PC-9 (cell line): Measurements from ENCODE around the gene HHIPL1. TPM values are rescaled to one million over a fixed set of nuclear protein-coding genes. Genes with fewer than 3 reads are reported as not detected.

Source experiments
- BruUV-seq: library from RNA; stranded (reverse); fragments of 400-500 nt; replicated peaks from 2 replicates; lab custom pipeline; 2021; lab: Mats Ljungman, UMichigan
- CTCF ChIA-PET: fragments of 300-600 bp; sonication (Branson Sonifier 250); formaldehyde crosslinking; loops from one replicate; lab custom pipeline; 2022; ENCODE audit warnings: antibody characterized with exemption; lab: Charles Lee
- POLR2A ChIA-PET: fragments of 300-600 bp; sonication (Branson Sonifier 250); formaldehyde crosslinking; loops from one replicate; lab custom pipeline; 2022; ENCODE audit warnings: antibody characterized with exemption; ENCODE audit not compliant: unreplicated experiment; lab: Charles Lee
- DNase-seq, 2 experiments: peaks; one replicate each; pipeline versions ENCODE4 v3.0.0 to v3.0.0-alpha.2; 2015 to 2022; ENCODE audit warnings: mixed read lengths in 1 of 2
- H2AFZ ChIP-seq: fragments of 200-600 bp; sonication (generic); 2 replicates; pipeline ENCODE4 v1.8.1; 2017; ENCODE audit warnings: antibody characterized with exemption
- H3F3A ChIP-seq: fragments of 200-600 bp; sonication (generic); 2 replicates; pipeline ENCODE4 v1.8.1; 2017; ENCODE audit warnings: antibody characterized with exemption, mild to moderate bottlenecking, low read depth; ENCODE audit not compliant: insufficient read depth
- H3K27ac ChIP-seq: fragments of 200-600 bp; sonication (generic); 2 replicates; pipeline ENCODE4 v1.6.1; 2016; ENCODE audit warnings: mixed run types
- H3K27me3 ChIP-seq: fragments of 200-600 bp; sonication (generic); 2 replicates; pipeline ENCODE4 v1.6.1; 2016; ENCODE audit warnings: low read depth, mixed run types; ENCODE audit not compliant: insufficient read depth
- H3K36me3 ChIP-seq: fragments of 200-600 bp; sonication (generic); 2 replicates; pipeline ENCODE4 v1.6.1; 2016; ENCODE audit warnings: low read depth, mixed run types
- H3K4me1 ChIP-seq: fragments of 200-600 bp; sonication (generic); replicated peaks from 2 replicates; pipeline ENCODE4 v1.6.1; 2016; ENCODE audit warnings: mixed run types; ENCODE audit not compliant: insufficient read depth
- H3K4me2 ChIP-seq: fragments of 200-600 bp; sonication (generic); 2 replicates; pipeline ENCODE4 v1.6.1; 2017; ENCODE audit warnings: mixed run types
- H3K4me3 ChIP-seq: fragments of 200-600 bp; sonication (generic); 2 replicates; pipeline ENCODE4 v1.6.1; 2016; ENCODE audit warnings: mixed run types
- H3K79me2 ChIP-seq: fragments of 200-600 bp; sonication (generic); 2 replicates; pipeline ENCODE4 v1.6.1; 2017; ENCODE audit warnings: low read depth, mixed run types
- H3K9me2 ChIP-seq: fragments of 200-600 bp; sonication (generic); 2 replicates; pipeline ENCODE4 v1.8.1; 2017; ENCODE audit warnings: mild to moderate bottlenecking; ENCODE audit not compliant: insufficient read depth
- H3K9me3 ChIP-seq: fragments of 200-600 bp; sonication (generic); 2 replicates; pipeline ENCODE4 v1.8.1; 2016; ENCODE audit warnings: low read depth; ENCODE audit not compliant: insufficient read depth
- H4K20me1 ChIP-seq: fragments of 200-600 bp; sonication (generic); 2 replicates; pipeline ENCODE4 v1.8.1; 2017; ENCODE audit not compliant: insufficient read depth
- EZH2 ChIP-seq: fragments of 200-600 bp; sonication (generic); IDR thresholded peaks from 2 replicates; pipeline ENCODE4 v1.8.0; 2017; ENCODE audit warnings: antibody characterized with exemption, low read depth
- intact Hi-C: fragments of 100-400 bp; cut with micrococcal nuclease; formaldehyde crosslinking; loops from one replicate; pipeline ENCODE4 v1.10.0; 2022; ENCODE audit not compliant: unreplicated experiment
- total RNA-seq: library from RNA; stranded (reverse); gene quantifications from 2 replicates; pipeline ENCODE4 v1.2.3, GENCODE V29; 2021
- TF ChIP-seq, protein P1 (sequence below): fragments of 200-600 bp; sonication (generic); conservative IDR thresholded peaks from 2 replicates; pipeline ENCODE4 v1.6.1; 2017; ENCODE audit warnings: mixed run types, antibody characterized with exemption, mild to moderate bottlenecking, moderate library complexity

The HHIPL1 gene
- total RNA-seq, 1 experiment from 2014 or later, result 0.28 TPM

DNA sequence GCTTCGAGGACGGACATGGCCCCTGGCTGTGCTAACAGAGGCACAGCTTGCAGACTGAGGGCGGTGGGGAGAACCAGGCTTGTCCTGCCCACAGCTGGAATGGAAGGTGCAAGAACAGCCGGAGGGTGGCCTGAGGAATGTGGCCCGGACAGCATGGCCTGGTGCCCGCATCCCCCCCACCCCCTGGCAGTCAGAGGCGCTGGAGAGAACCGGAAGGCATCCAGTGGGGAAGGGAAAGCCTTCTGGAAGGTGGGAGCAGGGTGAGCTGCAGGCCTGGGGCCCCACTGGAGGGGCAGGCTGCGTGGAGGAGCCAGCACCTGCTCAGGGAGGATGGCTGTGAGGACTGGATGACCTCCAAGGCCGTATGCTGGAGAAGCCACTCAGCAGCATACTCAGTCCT, 31.0 kb downstream of the HHIPL1 start:
- Histone ChIP-seq H3K27me3 (no peaks in the 10 kb centered on the region), H4K20me1 (no peaks in the 10 kb centered on the region), H3K36me3 (no peaks in the 10 kb centered on the region), H3K9me3 (no peaks in the 10 kb centered on the region), H3K27ac (no peak overlapping the region), H3K4me2 (no peak overlapping the region), H2AFZ (no peak overlapping the region), H3F3A (no peaks in the 10 kb centered on the region), H3K9me2 (no peaks in the 10 kb centered on the region), H3K4me3 (no peak overlapping the region), H3K4me1 (no peaks in the 10 kb centered on the region), H3K79me2 (no peaks in the 10 kb centered on the region)
- ChIA-PET CTCF (no interaction called here), POLR2A (no interaction called here)
- no peak for DNase-seq
- TF ChIP-seq EZH2, result no peak
- TF ChIP-seq, protein P1, sequence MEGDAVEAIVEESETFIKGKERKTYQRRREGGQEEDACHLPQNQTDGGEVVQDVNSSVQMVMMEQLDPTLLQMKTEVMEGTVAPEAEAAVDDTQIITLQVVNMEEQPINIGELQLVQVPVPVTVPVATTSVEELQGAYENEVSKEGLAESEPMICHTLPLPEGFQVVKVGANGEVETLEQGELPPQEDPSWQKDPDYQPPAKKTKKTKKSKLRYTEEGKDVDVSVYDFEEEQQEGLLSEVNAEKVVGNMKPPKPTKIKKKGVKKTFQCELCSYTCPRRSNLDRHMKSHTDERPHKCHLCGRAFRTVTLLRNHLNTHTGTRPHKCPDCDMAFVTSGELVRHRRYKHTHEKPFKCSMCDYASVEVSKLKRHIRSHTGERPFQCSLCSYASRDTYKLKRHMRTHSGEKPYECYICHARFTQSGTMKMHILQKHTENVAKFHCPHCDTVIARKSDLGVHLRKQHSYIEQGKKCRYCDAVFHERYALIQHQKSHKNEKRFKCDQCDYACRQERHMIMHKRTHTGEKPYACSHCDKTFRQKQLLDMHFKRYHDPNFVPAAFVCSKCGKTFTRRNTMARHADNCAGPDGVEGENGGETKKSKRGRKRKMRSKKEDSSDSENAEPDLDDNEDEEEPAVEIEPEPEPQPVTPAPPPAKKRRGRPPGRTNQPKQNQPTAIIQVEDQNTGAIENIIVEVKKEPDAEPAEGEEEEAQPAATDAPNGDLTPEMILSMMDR, result no peak
- intact Hi-C loops, result no loop called here
- BruUV-seq, result no TSS peak

DNA sequence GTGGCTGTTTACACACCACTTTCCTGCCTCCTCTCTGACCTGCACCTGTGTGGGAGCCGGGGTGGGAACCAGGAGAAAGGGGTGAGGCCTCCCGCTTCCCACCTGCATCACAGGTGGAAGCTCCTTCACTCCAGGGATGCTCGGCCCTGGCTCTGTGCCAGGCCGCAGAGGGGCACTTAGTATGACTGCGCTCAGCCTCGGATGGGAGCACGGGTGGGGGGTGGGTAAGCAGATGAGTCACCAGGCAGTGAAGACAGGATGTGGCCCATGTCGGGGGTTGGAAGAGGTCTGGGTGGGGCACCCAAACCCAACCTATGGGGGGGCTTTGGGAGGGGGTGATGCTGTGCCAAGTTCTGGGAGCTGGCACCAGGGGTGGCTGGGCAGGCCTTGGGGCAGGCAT, 31.7 kb downstream of the HHIPL1 start:
- H3K27ac ChIP-seq, result no peak overlapping the region
- H3F3A ChIP-seq, result no peaks in the 10 kb centered on the region
- CTCF ChIA-PET, result no interaction called here
- POLR2A ChIA-PET, result no interaction called here
- H3K9me3 ChIP-seq, result no peaks in the 10 kb centered on the region
- intact Hi-C loops, result no loop called here
- no peaks in the 10 kb centered on the region for H3K4me1 ChIP-seq
- no peak for DNase-seq
- BruUV-seq, result no TSS peak
- no peaks in the 10 kb centered on the region for H3K9me2 ChIP-seq
- no peaks in the 10 kb centered on the region for H4K20me1 ChIP-seq
- no peaks in the 10 kb centered on the region for H3K36me3 ChIP-seq
- no peaks in the 10 kb centered on the region for H3K79me2 ChIP-seq
- no peak overlapping the region for H2AFZ ChIP-seq
- H3K27me3 ChIP-seq, result no peaks in the 10 kb centered on the region
- no peak overlapping the region for H3K4me2 ChIP-seq
- no peak overlapping the region for H3K4me3 ChIP-seq
- no peak for TF ChIP-seq EZH2
- TF ChIP-seq, protein P1, result no peak

DNA sequence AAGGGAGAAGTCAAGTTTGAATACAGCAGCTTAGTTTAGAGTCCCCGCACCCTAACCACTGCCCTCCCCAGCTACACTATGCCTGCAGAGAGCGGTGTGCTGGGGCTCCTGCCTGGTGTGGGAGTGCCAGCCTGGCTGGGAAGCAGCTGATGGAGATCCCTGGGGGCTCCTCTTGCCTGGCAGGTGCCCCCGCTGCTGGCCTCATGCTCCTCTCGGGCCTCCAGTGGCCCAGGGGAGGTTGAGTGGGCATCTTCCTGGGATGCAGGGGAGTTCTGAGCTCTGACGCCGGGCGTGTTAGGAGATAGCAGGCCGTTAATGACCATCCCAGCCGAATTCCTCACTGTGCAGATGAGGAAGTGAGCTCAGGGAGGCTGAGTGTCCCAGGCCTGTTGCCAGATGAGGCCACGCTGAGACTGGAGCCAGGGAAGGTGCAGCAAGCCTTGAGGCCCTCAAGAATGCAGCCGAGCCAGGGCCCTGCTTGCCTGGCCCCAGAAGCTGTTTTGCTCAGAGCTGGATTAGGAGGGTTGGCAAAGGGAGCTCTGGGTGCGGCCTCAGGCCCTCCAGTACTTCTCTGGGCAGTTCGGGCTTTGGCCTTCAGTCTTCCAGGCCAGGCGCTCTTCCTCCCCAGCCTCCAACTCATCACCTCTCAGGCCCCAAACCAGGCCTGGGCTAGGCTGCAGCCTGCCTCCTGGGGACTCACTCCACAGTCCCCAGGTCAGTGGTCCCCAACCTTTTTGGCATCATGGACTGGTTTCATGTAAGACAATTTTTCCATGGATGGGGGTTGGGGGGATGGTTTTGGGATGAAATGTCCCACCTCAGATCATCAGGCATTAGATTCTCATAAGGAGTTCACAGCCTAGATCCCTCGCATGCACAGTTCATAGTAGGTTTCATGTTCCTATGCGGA, 32.6 kb downstream of the HHIPL1 start:
- H3K36me3 ChIP-seq, result no peaks in the 10 kb centered on the region
- no peak for TF ChIP-seq EZH2
- TF ChIP-seq, protein P1, result no peak
- no peak for DNase-seq
- H2AFZ ChIP-seq, result no peak overlapping the region
- no peaks in the 10 kb centered on the region for H4K20me1 ChIP-seq
- H3K9me3 ChIP-seq, result no peaks in the 10 kb centered on the region
- H3F3A ChIP-seq, result no peaks in the 10 kb centered on the region
- no peaks in the 10 kb centered on the region for H3K79me2 ChIP-seq
- BruUV-seq, result no TSS peak
- intact Hi-C loops, result no loop called here
- POLR2A ChIA-PET, result interaction anchor here (0.6 kb wide), 1 partner anchor 122 kb away, joined by 3 read pairs; no protein-coding TSS in a partner anchor
- H3K27me3 ChIP-seq, result no peaks in the 10 kb centered on the region
- no peaks in the 10 kb centered on the region for H3K9me2 ChIP-seq
- H3K4me3 ChIP-seq, result no peak overlapping the region
- no peak overlapping the region for H3K27ac ChIP-seq
- H3K4me2 ChIP-seq, result no peak overlapping the region
- CTCF ChIA-PET, result no interaction called here
- no peaks in the 10 kb centered on the region for H3K4me1 ChIP-seq
